NCI-H146 (cell line): ENCODE data around the gene LDB3.

Source experiments
- DNase-seq: peaks from one replicate; lab custom pipeline; 2025; lab: John Stamatoyannopoulos, UW

Gene LDB3

DNA sequence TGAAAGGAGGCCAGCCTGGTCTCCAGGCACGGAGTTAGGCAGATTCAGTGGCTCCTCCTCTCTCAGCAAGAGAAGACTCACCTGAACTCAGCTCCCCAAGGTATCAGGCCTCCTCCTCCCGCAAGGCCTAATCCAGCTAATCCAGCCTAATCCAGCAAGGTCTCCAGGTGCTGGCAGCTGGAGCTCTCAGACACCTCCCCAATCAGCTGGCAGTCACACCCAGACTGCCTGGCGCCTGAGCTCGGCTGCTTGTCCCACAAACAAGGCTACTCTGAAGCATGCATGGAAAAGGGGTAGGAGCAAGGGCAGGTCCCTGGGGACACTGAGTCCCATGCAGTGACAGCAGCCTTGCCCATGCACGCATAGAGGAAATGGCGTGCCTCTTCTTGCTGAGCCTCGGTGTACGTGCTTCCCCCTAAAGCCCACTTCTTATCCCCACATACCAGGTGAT, 17.3 kb upstream of the LDB3 start:
- DNase-seq = peak; percentile 19

DNA sequence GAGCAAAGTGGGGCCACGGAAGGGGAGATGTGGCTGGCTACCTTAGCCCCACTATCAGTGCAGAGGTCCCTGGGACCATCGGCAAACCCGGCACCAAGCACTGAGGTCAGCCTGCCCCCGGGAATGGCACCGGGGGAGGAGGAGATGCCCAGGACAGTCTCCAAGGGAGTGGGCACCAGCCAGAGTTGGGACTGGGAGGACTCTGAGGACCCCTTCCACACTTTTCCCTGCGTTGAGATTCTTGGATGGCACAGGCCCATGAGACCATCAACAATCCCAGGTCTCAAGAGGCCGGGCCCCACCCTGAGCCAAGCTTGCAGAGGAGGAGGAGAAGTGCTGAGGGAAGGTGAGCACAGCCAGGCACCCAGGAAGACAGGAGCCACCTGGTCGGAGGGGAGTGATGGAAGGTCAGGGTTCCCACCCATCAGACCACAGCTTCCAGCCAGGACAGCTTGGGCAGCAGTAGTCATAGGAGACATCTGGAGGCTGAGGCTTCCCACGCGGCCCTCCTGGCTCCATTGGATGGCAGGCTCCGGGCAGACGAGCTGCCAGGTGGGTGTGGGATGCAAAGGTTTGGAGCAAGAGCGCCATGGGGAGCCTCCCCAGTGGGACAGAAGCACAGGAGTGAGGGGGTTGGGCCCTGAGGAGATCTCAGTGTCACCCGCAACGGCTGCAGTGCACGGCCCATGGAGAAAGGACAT, 16.5 kb upstream of the LDB3 start:
- no peak for DNase-seq

DNA sequence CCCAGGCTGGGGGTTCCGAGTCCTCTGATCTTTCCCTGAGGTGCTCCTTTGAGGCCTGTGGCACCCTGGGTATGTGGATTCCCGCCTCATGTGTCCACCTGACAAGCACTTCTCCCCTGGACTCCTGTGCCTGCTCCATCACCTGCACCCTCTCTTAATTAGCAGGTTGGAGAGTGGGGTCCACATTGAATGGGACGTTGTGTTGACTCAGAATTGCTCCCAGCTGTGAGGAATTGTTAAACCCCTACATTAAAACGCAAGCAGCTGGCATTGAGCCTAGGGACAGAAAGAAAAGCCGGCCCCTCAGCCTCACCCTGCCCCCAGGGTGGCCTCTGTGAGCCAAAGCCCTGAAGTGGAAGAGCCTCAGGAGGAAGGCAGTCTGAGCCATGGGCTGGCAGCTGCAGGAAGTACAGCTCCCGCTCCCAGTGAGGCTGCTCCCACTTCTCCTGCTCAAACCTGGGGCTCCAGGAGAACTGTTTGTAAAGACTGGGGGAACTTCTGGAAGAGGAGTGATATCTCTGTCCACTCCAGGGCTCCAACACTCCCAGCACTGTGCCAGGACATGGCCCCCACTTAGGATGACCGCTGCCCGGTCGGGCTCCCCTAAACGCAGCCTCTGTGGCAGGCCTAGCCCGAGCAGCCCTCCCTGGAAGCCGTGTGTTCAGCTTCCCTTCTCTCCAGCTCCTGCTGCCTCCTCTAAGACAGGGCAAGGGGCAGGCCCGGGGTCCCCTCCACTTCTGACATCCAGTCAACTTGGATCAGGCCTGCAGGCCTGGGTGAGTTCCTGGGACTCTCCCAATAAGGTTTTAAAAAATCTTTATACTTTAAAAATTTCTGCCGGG, 15.7 kb upstream of the LDB3 start:
- DNase-seq = peak; percentile 99

DNA sequence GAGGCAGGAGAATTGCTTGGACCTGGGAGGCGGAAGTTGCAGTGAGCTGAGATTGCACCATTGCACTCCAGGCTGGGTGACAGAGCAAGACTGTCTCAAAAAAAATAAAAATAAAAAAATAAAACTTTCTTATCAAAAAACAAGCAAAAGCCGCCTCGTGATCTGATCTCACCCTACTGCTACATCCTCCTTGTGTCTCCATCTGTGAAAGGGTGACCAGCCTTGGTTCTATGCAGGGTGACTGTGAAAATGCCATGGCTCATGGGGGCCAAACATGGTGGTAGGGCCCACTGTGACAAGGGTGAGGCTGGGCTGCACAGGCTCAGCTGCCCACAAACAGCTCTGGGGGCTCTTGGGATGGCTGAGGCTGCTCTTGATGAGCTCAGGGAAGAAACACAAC, 14.9 kb upstream of the LDB3 start:
- DNase-seq = no peak

DNA sequence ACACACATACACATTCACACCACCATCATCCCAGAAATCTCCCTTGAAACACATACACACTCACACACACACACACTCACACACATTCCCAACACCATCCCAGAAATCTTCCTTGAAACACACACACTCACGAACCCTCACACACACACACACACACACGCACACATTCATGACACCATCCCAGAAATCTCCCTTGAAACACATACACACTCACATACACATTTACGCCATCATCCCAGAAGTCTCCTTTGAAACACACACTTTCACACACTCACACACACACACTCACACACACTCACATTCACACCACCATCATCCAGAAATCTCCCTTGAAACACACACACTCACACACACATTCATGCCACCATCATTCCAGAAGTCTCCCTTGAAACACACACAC, 14.3 kb upstream of the LDB3 start:
- DNase-seq = no peak

DNA sequence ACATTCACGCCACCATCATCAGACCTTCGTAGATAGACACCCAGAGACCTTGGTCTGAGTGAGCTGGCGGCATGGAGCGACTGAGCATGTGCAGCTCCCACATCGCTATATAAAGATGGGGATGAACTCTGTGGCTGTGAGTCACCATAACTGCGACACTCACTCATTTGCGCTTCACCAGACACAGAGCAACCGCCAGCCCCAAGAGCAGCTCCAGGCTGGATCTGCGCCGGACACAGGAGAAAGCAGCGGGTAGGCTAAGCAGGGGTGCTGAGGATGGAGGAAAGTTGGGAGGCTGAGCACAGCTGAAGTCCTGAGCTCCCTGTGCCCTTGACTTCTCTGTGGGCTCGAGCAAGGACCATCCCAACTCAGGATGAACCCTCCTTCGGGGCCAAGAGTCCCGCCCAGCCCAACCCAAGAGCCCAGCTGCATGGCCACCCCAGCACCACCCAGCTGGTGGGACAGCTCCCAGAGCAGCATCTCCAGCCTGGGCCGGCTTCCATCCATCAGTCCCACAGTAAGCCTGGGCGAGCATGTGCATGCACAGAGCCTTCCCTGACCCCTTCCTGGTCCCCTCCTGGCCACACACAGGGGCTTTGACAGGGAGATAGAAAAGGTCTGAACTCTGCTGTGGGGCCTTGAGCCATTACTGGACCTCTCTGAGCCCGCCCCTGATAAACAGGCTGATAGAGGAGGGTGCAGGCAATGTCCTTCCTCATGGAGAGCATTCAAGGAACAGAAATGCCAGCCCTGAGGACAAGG, 13.7 kb upstream of the LDB3 start, which contains the start of gene OPN4:
Gene OPN4 (plus strand): TSS at position 137 of the 762 bp plus-strand sequence. CDS start 237 bp downstream, at position 374.
- no peak for DNase-seq

DNA sequence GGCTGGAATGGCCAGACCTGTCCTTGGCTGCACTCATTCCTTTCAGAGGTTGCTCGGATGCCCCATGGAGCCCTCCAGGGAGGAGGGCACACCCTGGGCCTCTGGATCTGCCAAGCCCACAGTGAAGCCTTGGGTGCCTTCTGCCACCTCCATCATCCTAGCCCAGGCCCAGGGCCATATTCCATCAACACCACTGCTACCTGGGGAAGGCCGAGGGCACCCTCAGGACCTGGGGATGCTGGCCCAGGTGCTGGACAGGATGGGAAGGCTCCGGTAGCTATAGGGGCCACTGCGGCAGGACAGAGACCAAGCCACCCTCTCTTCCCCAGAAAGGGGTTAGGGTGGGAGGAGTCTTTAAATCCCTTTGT, 13.2 kb upstream of the LDB3 start:
- DNase-seq = no peak

DNA sequence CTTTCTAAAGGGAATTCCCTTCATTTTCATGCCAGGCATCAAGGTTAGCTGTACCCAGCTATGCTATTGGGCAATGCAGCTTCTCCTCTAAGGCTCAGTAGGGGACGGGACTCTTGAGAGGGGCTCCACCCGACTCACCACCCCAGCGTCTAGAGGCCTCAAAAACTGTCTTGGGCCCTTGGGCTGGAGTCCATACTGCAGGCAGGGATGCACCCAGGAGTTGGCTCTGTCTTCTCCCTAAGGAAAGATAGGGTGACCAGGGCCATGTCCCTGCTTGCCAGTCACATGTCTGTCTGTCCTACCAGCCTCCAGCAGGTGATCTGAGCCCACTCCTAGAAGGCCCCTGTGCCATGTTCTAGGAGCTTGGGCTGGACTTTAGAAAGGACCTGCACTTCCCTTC, 12.7 kb upstream of the LDB3 start:
- no peak for DNase-seq

DNA sequence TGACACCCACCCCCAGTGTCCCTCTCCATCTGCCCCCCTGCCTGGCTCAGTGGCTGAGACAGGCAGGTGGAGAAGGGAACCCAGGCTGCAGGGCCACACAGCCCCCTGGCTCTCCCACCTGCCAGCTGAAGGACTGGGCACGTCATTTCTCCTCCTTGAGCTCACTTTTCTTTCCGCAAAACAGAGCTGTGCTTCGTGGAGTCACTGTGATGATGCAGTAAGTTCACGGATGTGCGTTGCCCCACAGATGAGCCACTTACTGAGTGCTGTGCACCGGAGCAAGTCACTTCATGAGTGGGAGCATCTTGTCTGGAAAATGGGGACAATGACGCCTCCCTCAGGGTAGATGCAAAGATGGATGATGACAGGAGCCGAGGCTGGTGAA, 11.3 kb upstream of the LDB3 start:
- no peak for DNase-seq

DNA sequence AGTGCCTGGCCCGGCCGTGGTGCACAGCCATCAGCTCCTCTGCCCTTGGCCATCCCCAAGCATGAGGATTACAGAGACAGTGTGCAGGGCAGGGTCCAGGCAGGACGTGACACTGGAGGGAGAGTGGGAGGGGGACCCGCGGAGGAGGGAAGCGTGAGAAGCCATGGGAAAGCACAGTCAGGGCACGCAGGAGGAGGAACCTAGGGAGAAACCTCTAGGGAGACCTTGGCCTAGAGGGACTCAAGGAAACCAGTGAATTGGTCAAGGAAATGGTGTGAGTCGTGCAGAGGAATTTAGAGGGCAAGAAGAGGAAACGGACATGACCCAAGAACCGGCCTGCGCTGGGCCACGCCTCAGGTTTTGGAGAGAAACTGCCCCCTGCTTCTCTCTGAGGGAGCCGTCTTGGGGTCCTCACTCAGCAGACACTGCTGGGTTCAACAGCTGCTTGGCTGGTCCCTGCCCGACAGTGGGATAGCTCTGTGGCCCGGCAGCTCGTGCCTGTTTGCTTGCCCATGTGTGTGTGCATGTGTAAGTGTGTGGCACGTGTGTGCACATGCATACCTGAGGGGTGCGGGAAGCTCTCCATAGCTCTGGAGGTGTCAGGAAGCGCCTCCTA, 10.8 kb upstream of the LDB3 start:
- no peak for DNase-seq

DNA sequence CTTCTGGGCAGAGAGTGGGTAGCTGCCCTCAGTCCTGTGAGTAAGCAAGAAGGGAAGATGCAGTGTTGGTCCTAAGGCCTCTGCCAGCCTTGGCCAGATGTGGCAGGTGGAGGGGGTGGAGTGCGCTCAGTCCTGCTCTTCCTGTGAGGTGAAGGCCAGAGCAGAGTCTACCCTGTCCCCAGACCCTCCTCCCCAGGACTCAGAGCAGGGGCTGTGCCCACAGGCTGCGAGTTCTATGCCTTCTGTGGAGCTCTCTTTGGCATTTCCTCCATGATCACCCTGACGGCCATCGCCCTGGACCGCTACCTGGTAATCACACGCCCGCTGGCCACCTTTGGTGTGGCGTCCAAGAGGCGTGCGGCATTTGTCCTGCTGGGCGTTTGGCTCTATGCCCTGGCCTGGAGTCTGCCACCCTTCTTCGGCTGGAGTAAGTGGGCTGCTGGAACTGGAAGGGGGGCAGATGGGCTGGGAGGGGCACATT, 10.0 kb upstream of the LDB3 start:
- DNase-seq = peak; percentile 19

DNA sequence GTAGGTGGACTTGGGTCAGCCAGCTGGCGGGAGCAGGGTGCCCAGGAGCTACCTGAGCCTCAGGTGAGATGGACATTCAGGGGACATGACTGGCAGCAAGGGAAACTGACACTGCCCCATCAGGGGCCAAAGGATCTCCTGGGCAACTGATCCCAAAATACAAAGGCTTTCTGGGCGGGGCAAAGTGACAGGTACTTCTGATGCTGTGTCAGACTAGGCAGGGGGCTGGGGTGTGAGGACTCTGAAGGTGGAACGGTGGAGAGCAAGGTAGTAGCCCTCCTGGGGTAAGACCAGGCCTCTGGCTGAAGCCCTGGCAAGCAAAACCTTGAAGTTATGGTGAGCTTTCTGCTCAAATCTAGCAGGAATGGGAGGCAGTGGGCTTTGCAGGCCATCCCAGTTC, 9.6 kb upstream of the LDB3 start:
- DNase-seq = no peak

DNA sequence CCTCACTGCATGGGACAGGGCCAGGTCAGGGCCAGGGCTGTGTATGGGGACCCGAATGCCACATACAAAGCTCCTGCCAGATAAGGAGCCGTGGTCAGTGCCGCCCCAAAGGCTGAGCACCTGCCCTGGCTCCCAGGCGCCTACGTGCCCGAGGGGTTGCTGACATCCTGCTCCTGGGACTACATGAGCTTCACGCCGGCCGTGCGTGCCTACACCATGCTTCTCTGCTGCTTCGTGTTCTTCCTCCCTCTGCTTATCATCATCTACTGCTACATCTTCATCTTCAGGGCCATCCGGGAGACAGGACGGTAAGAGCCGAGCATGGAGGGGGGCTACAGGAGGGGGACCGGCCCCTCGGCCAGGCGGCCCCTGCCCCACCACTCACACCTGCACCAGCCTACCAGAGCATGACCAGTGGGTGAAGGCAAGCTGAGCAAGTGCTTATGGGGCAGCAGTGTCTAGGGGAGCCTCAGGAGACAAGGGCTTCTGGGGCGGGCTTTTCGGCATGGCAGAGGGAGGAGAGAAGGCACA, 9.1 kb upstream of the LDB3 start:
- no peak for DNase-seq

DNA sequence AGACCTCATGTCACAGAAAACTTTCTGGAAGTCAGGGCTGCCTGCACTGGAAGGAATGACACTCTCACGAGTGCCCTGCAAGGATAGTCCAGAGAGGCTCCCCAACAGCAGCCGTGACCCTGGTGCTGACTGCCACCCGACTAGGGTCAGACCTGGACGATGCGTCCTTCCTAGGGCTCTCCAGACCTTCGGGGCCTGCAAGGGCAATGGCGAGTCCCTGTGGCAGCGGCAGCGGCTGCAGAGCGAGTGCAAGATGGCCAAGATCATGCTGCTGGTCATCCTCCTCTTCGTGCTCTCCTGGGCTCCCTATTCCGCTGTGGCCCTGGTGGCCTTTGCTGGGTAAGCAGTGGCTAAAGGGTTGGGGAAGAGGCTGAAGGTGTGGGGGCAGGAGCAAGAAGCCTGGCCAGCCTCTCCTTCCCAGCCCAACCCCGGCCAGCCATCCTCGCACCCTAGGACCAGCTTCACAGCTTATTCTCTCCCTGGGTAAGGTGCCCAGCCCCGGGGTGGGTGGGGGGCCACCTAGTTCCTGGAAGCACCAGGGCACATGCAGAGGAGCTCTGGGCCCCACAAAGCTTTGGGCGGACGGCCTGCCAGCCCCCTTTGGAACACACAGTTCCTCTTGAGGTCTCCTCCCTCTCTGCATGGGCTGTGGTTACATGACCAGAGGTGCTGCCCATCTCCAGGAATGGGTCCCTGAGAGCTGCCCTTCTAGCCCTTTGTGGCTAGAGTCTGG, 8.4 kb upstream of the LDB3 start:
- DNase-seq = no peak

DNA sequence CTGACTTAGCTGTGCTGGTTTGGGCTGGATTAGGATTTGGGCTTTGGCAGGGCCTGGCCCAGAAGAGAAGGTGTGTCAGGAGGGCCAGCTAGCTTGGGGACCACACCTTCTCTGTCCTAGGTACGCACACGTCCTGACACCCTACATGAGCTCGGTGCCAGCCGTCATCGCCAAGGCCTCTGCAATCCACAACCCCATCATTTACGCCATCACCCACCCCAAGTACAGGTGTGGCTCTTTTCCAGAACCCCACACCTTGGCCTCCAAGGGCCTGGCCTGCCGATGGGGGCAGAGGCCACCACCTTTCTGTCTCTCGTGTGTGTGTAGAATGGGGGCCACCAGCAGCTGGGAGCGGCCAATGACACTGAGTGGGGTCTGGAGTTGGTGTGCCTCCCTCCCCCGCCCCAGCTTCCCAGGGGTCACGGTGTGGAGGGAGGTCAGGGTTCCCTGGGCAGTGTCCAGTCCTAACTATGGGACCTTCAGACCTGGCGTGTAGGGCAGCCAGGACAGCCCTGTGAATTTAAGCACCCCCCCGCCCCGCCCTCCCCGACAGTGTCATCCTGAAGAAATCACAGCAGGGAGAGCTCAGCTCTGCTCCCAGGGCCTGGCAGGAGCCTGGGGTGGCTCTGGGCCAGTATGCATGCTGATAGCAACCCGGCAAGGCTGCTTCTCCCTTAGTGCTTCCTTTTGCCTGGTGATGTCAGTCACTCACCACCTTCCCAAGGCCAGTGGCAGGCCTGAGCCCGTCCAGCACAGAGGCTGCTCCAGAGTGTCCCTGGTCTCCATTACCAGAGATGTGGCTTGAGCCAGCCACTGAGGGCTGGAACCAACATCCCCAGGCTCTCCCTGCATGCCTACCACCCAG, 6.9 kb upstream of the LDB3 start:
- DNase-seq = no peak

DNA sequence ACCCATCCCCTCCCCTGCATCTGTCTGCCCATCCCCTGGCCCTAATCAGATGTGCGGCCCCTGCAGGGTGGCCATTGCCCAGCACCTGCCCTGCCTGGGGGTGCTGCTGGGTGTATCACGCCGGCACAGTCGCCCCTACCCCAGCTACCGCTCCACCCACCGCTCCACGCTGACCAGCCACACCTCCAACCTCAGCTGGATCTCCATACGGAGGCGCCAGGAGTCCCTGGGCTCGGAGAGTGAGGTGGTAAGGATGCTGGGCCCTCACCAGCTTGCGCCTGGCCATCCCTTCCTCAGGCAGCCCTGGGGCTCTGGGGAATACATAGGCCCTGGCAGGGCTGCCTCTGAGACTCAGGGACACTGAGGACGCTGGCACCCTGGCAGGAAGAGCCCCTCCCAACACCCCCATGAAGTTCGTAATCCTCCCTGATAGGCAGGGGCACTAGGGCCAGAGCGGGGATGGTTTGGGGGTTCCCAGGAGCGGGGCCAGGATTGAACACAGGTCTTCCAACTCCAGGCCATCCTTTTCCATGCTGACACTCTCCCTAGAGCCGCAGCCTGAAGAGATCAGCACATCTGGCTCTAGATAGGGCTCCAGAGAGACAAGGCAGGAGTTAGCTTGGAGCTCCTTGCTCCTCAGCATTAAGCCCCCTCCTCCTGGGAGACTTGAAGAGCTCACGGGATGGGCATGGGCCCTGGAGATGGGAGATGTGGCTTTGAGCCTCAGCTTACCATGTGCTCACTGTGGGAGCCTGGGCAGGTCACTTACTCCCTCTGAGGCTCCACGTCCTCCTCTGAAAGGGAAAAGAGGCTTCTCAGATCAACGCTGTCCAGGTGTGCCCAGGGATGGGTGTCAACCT, 5.9 kb upstream of the LDB3 start:
- DNase-seq = no peak

DNA sequence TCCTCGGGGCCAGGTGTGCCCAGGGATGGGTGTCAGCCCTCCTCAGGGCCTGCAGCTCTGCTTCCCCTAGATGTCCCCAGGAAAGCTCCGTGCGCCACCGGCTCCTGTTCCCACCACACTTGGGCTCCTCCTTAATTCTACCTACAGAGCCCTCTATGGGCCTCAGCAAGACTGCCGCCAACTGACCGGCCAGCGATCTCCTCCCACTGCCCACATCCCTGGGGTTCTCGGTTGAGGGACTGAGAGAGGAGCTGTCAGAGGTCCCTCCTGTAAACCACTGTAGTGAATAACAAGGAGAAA, 5.3 kb upstream of the LDB3 start:
- no peak for DNase-seq

DNA sequence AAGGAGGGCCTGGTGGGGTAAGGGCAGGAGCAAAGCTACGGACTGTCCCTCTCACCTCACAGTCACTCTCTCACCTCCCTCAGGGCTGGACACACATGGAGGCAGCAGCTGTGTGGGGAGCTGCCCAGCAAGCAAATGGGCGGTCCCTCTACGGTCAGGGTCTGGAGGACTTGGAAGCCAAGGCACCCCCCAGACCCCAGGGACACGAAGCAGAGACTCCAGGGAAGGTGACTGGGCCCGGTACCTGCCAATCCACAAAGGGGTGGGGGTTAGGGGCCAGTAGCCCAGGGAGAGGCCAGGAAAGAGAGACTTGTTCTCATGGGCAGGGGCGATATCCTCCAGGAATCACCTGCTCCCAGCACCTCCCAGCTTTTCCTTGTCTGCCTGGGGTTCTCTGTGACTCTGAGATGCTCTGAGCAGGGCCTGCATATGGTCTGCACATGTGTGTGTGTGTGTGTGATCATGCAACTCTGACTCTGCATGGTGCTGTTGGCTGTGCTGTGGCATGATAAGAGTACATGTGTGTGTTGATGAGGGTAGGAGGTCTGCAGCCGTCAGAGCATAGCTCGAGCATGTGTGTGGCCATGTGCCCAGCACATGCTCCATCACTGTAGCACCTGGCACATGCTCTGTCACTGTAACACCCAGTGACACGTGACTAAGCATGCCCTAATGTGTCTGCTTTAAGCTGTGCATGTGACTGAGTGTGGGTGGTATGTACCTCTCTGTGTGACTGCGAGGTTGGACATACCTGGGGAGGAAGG, 4.6 kb upstream of the LDB3 start:
- DNase-seq = no peak
